Activated T-cell treated with anti-CD3 and anti-CD28 coated beads, Interleukin-2, amount 50 U/mL, for 48 hours (primary cell): Measurements from ENCODE around the gene NKAPL.

ENCODE experiments used
- DNase-seq, 2 experiments: peaks; one replicate each; pipeline ENCODE4 v3.0.0-alpha.2; 2020

The NKAPL gene

DNA sequence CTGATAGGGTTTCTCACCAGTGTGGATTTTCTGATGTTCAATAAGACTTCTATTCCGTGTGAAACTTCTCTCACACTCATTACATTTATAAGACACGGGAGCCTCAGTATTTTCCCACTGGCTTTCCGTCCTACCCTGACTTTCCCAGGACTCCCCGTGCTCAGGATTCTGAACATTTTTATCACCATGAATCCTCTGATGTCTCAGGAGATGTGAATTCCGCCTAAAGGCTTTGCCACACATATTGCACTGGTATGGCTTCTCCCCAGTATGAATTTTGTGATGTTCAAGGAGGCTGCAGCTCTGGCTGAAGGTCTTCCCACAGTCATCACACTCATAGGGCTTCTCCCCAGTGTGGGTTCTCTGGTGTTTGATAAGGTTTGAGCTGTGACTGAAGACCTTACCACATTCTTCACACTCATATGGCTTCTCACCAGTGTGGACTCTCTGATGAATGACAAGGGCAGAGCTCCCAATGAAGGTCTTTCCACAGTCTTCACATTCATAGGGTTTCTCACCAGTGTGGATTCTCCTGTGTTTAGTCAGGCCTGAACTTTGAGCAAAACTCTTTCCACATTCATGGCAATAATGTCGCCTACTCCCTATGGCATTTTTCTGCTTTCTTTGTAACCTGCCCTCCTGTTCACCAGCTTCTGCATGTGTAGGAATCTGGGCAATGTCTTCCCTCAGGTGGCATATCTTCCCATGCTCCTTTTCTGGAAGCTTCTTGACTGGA, 13.7 kb upstream of the NKAPL start:
- DNase-seq: no peak

DNA sequence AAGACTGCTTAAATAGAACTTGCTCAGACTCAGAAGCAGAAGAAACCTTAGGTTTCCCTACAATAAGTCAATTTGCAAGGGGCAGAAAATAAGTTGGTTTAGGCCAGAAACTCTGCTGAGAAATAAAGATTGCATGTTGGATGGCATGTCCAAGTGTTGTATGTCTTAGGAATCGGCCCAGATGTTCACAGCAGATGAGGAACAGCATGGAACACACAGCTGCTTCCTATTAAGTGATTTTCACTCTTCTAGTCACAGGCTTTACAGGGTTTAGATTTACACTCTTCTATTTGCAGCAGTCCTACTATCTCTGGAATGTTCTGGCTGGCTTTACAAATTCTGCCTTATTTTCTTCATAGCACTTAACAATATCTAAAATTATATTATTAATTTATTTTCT, 10.2 kb upstream of the NKAPL start:
- no peak for DNase-seq

DNA sequence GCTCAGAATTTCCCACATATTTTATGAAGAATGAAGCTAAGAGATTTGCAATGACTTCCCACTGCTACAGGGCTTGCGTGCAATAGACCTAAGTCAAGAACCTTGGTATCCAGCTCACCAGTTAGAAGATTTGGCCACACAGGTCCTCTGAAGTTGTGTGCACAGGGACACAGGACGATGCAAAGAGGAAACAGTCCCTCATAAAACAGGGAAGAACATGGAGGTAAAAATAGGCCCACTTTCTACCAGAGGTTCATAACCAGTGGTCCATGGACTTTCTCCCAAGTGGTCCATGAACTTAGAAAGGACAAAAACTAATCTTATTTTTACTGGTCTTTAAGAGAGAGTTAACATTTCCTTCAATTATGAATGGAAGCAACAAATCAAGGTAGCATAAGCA, 8.3 kb upstream of the NKAPL start:
- no peak for DNase-seq

DNA sequence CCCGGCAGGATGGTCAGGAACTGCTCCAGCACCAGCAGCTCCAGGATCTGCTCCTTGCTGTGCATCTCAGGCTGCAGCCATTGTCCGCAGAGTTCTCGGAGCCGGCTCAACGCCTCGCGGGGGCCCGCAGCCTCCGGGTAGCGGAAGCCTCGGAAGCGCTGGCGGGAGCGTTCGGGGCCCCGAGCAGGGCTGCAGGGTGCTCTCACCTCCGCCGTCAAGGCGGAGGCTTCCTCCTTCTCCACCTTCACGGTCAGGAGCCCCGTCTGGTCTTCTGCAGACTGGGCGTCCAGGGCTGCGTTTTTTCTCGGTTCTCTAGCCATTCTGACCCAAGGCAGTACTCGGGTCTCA, 7.5 kb upstream of the NKAPL start:
- DNase-seq: no peak

DNA sequence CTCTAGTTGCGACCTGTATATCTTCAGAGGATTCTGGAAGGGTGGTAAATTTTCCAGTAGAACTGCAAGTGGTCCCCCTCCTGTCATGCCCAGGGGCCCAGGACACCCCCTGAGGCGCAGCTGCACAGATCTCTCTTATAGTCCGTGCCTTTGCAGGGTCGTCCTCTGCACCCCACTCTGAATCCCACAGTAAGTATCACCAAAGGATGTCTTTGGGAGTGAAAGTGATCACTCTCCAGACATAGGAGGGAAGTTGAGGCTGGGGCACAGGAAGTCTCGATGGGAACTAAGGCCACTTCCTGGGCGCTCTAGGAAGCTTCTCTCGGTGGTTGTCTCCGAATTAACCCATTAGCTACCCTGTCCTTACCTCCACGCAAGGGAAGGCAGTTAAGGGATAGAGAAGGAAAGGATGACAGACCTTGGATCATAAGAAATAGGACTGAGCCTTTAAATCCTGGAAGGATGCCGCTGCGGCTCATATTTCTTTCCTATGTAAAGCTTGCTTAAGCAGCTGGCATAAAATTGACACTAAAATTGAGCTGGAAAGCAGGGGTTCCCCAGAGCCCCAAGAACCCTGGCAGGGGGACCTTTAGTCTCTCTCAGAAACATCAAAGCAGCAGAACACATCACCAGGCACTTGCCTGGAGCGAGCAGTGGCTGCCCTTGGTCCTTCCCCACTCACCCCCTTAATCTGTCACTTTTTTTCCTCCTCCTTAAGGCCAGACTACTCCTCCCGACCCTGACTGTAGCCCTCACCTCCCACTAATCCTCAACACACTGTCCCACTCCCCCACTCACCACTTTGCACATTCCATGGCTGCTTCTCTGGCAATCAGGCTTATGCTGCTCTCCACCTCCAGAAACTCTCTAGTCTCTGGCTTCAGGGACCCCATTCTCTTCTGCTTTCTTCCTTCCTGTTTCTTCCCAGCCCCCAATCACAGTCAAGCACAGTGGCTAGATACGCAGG, 6.8 kb upstream of the NKAPL start, which contains the start of gene ZKSCAN4:
Gene ZKSCAN4 (minus strand): TSS at position 261 of the 967 bp plus-strand sequence. CDS start 289 bp downstream, outside the sequence.
- DNase-seq: peak; percentile 82 to 85

DNA sequence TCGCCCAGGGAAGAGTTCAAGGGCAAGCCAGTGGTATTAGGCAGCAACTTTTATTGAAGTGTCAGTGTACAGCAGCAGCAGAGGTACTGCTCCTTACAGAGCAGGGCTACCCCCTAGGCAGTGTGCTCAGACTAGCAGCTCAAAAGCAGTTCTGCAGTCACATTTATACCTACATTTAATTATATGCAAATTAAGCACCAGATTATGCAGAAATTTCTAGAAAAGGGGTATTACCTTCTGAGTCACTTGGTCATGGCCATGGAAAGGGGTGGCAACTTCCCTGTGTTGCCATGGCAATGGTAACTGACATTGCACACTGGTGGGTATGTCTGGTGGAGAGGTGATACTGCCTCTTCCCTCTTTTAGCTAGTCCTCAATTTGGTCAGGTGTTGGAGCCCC, 5.0 kb upstream of the NKAPL start:
- no peak for DNase-seq

DNA sequence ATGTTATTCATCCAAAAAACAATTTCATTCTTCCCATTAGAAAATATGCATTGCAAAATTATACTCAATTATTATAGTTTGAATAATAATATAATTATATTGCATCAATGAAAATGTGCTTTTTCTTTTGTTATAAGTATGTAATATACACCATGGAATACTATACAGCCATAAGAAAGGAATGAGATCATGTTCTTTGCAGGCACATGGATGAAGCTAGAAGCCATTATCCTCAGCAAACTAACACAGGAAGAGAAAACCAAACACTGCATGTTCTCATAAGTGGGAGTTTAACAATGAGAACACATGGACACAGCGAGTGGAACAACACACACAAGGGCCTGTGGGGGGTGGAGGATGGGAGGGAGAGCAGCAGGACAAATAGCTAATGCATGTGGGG, 2.1 kb upstream of the NKAPL start:
- DNase-seq: no peak

DNA sequence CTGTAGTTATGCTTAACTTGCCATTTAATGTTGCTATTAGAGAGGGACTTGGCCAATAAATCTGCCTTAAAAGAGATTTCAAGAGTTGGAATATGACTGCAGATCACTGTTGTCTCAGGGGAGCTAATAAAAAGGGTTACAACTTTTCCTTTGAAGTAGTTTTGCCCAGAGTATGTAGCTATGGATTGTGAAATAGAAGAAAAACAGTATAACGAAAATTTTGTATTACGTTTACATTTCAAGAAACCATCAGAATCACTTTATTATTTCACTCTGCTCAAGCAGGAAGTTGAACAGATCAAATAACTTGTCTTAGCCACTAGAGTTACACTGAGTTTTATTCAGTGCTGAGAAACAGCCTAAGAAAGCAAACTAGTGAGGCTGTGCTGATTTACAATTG, 4.8 kb downstream of the NKAPL start:
- DNase-seq: no peak

DNA sequence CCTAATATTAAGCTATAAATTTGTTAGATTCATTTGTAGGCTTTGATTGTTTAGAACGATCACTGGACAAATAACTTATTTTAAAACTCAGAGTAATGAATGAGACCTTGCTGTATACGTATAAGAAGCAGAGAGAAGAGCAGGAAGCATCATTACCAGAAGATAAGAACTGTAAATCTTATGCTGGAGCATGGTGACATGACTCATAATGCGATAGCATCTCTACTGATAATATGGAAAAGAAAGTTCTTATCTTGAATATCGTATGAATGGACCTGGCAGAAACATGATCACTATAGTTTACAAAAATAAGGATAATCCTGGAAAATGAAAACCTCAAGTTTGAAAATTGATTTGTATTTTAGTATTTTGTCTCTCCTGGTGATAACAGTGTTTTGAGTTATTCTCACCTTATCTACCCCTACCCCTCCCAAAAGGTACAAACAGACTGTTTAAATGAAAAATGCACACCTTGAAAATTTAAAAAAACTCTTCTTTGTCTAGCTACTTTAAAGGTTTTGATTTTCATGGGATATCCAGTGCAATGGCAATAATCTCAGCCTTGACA, 5.8 kb downstream of the NKAPL start:
- no peak for DNase-seq

DNA sequence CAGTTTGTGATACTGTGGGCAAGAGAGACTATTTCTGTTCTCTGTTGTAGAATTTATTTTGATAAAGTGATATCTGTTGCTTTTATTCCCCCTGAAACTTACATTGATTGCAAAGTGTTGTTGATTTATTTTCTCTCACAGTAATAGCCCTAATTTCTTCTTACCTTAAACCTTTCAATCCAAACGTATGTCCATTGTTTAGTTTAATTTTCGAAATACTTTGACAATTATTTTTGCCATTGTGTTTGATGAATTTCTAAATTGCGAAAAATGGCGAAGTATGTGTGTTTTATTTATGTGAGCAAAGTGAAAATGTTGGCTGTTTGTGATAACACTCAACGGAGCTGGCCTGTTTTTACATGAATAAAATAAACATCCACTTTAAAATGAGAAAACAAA, 7.5 kb downstream of the NKAPL start:
- DNase-seq: no peak

DNA sequence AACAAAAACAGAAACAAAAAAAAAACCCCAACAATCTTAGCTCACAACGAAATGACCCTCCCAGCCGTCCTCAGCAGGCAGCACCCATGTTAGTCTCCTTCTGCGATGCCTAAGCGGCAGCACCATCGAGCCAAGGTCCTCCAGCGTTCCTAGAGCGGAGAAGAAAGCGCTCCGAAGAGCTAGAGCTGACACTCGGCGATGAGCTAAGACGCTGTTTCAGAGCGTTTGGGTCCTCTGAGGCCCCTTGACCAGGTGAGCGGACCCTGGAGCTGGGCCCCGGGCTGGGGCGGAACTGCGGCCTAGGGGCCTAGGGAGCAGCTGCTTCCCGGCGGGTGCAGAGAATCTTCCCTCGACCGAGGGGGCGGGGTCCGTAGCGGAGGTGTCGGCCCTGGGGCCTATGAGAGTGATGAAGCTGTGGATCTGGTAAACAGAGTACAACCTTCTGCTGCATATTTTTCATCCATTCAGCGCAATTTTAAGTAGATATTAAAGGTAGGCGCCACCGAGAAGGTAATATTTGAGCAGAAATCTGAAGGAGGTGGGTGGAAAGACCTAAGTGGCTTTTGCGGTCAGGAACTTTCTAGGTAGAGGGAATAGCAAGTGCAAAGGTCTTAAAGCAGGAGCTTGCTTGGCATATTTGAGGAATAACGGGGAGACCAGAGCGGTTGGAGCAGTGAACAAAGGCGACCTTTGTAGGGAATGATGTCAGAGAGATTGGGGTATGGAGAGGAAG, 8.0 kb downstream of the NKAPL start, which contains the start of gene ZSCAN26:
Gene ZSCAN26 (plus strand): TSS at position 182 of the 733 bp plus-strand sequence. CDS start 4,777 bp downstream, outside the sequence.
- peak; percentile 93 to 95 for DNase-seq

DNA sequence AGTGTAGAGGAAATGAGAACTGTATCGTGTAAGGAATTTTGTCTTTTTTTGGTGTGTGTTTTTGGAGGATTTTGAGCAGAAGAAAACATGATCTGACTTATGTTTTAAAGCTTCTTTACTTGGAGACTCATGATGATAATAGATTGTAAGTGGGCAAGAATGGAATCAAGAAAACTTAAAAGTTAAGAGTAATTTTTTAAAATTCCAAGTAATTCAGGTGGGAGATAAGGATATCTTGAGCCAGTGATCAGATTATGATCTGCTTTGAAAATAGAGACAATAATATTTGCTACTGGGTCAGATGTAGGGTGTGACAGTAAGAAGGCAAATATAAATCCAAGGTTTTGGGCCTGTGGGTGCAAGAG, 8.6 kb downstream of the NKAPL start:
- DNase-seq: no peak

DNA sequence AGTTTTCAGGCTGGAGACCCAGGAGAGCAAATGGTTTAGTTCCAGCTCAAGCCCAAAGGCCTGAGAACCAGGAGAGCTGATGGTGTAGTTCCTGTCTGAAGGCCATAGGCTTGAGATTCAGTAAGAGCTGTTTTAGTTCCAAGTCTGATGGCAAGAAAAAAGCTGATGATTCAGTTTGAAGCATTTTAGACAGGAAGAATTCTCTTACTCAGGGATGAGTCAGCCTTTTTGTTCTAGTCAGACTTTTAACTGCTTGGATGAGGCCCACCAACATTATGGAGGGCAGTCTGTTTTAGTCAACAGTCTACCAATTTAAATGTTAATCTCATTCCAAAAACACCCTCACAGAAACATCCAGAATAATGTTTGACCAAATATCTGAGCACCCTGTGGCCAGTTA, 10.4 kb downstream of the NKAPL start:
- DNase-seq: peak in 1 of 2 experiments; percentile 33

DNA sequence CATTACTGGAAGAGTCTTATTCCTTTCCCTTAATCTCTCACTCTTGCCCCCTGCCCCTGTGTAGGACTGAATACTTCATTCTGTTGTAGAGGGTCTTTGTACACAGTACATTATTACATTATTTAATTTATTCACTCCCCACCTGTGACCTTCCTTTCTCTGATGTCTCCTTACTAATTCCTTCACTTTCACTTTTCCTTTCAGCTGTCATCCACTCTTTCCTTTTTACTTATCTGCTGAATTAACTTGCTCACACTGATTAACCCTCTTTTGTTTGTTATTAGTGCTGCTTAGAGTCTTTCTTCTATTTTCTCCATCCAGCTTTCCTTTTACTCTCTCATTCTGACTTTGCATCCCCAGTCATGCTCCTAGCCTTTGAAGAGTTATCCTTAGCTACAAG, 15.8 kb downstream of the NKAPL start:
- no peak for DNase-seq

DNA sequence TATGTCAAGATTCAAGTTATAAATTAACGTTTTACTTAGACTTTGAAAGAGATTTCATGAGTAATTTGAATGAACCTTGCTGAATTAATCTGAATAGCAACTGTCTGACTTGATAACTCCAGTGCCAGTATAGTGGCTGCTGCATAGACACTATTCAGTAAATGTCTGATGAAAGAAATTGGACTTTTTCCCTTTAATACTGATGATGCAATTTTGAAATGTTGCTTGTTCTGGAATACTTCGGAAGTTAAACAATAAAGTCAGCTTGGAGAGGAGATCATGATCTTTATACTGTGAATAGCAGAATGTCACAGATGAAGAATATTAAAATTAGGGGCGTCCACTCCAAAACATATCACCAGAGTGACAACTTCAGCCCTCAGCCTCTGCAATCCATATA, 18.6 kb downstream of the NKAPL start:
- DNase-seq: no peak

DNA sequence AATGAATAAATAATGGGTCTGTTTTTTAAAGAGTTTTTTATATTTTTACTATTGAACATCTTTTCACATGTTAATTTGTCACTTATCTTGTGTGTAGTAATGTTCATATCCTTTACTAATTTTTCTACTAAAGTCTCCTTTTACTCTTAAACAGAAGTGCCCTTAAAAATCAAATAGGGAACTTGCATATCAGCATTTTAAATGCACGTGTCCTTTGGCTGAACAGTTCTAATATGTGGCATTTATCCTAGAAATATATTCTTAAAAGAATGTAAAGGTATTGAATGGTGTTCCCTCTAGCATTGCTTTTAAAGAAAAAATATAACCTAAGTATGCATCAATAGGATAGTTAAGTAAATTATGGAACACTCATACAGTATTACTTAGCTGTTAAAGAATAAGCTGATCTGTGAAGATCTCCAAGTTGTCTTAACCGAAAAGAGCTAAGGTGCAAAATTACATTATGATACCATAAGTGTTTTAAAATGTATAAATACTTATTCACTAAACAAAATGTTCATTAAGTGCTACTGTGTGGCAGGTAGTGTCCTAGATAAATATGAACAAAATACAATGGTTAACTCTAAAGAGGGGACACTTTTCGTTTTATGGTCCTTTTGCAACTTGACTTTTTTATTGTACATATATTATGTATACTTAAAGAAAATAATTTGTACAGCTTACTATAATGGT, 21.6 kb downstream of the NKAPL start:
- DNase-seq: no peak

DNA sequence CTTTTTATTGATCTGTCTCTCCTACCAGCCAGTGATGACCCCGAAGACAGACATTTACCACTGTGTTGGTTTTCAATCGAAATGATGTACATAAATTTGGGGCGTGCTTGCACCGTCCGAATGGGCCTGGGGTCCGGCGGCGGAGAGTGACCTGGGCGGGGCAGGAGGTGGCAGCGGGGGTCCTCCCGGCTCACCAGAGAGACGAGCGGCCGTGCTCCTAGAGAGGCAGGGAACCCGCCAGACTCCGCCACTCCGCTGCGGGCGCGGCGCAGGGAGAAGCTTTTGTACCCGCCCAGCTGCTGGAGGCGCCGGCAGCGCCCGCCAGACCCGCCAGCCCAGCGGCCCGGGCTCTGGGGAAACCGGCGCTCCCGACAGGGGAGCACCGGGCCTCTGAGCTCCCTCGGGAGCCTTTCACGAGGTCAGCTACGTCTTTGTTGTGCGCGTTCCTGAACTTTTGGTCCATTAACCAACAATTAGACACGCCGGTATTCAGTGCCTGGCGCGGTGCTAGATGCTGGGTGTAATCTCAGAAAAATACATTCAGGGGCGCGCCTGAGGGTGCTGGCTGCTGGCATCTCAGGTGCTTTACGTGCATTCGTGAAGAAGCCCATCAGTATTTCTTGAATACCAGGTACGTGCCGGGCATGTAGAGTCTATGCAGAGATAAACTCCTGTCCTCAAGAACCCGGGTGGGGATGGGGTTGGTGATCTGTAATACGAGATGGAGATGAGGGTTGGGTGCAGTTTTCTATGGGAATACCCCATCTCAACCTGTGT, 22.4 kb downstream of the NKAPL start, which contains the start of gene PGBD1:
Gene PGBD1 (plus strand): TSS at position 285 of the 777 bp plus-strand sequence. CDS start 2,242 bp downstream, outside the sequence.
- DNase-seq: peak; percentile 73 to 79

DNA sequence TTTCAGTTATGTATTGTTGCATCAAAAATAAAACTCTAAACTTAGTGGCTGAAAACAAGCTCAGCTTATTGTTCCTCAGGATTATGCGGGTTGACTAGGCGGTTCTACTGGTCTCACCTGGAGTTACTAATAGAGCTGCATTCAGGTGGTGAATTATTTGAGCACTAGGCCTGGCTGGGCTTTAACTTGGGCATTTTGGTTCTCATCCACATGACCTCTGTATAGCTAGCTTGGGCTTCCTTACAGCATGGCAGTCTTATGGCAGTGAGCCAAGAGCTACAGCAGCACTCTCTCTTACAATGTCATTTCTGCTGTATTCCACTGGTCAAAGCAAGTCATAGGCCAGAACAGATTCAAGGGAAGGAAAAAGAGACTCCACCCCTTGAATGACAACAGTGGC, 23.8 kb downstream of the NKAPL start:
- DNase-seq: no peak

DNA sequence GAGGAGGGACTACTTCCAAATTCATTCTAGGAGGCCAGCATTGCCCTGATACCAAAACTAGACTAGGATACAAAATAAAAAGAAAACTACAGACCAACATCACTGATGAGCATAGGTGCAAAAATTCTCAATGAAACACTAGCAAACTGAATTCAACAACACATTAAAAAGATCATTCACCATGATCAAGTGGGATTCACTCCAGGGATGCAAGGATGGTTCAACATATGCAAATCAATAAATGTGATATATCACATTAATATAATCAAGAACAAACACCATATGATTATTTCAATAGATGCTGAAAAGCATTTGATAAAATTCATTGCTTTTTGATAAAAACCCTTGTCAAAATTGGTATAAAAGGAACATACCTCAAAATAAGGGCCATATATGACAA, 32.5 kb downstream of the NKAPL start:
- DNase-seq: no peak

DNA sequence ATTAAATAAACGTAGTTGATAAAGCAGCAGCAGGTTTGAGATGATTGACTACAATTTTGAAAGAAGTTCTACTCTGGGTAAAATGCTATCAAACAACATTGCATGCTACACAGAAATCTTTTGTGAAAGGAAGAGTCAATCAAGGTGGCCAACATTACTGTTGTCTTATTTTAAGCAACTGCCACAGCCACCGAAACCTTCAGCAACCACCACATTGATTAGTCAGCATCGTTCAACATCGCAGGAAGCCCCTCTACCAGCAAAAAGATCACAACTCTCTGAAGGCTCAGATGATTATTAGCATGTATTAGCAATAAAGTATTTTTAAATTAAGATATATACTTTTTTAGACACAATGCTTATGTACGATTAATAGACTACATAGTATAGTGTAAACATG, 36.2 kb downstream of the NKAPL start:
- DNase-seq: no peak

DNA sequence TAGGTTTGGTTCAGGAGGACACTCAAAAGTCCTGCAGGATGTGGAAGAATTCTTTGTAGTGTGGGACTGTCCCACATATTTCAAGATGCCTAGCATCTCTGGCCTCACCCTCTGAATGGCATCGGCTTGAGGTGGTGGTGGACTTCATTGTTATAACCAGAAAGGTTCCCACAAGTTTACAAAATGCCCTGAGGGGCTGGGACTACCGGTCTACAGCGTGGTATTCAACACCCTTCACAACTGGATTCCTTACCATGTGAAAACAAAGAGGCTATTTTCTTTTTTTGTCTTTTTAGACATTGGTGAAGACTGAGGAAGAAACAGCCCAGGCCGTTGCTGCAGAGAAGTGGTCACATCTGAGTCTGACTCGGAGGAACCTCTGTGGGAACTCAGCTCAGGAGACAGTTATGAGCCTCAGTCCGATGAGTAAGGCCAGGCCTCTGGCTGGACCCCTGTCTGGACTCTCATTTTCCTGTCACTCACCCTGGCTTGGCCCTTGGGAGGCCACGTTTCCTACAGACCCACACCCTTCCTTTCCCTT, 37.5 kb downstream of the NKAPL start:
- DNase-seq: no peak
